Mesenchymal stem cell (in vitro differentiated cells and primary cell): ENCODE measurements around the gene SNPH.
"Not testable (repeated sequence)": the region's sequence is repeated elsewhere in the genome, so short reads cannot be mapped to it uniquely, and the experiment has no call there.

Experiments
- DNase-seq: peaks from one replicate; pipeline ENCODE4 v3.0.0-alpha.2; 2013
- H2AFZ ChIP-seq: one replicate; pipeline ENCODE4 v1.6.1; 2013; ENCODE audit warnings: low read depth, mild to moderate bottlenecking, control low read depth, inconsistent platforms, low read length, moderate library complexity
- H2AK5ac ChIP-seq: 2 replicates; pipeline ENCODE4 v1.6.1; 2013; ENCODE audit warnings: low read length, moderate library complexity, mild to moderate bottlenecking, inconsistent platforms; ENCODE audit not compliant: severe bottlenecking
- H2BK120ac ChIP-seq: one replicate; pipeline ENCODE4 v1.6.1; 2013; ENCODE audit warnings: low read depth, mild to moderate bottlenecking, inconsistent platforms, low read length, moderate library complexity
- H2BK12ac ChIP-seq, 2 experiments: one replicate each; pipeline ENCODE4 v1.6.1; 2013; ENCODE audit warnings: inconsistent platforms in 2 of 2, low read length in 2 of 2, mild to moderate bottlenecking in 2 of 2, moderate library complexity in 2 of 2, control low read depth in 1 of 2
- H2BK15ac ChIP-seq: one replicate; pipeline ENCODE4 v1.6.1; 2013; ENCODE audit warnings: mild to moderate bottlenecking, low read depth, inconsistent platforms; ENCODE audit not compliant: poor library complexity, severe bottlenecking
- H2BK5ac ChIP-seq: 2 replicates; pipeline ENCODE4 v1.6.1; 2013; ENCODE audit warnings: low read depth, mild to moderate bottlenecking, low read length, control low read depth, inconsistent platforms; ENCODE audit not compliant: poor library complexity, severe bottlenecking
- H3K14ac ChIP-seq, 2 experiments: one replicate each; pipeline ENCODE4 v1.6.1; 2013; ENCODE audit warnings: inconsistent platforms in 2 of 2, low read length in 2 of 2, control low read depth in 1 of 2, mild to moderate bottlenecking in 1 of 2, moderate library complexity in 1 of 2
- H3K18ac ChIP-seq, 2 experiments: one replicate each; pipeline ENCODE4 v1.6.1; 2013; ENCODE audit warnings: inconsistent platforms in 2 of 2, low read length in 2 of 2, control low read depth in 1 of 2, low read depth in 1 of 2, mild to moderate bottlenecking in 1 of 2
- H3K23ac ChIP-seq, 2 experiments: one replicate each; pipeline ENCODE4 v1.6.1; 2013; ENCODE audit warnings: inconsistent platforms in 2 of 2, low read length in 2 of 2, mild to moderate bottlenecking in 2 of 2, moderate library complexity in 2 of 2, control low read depth in 1 of 2
- H3K27ac ChIP-seq: 2 replicates; pipeline ENCODE4 v1.5.1; 2013; ENCODE audit warnings: mild to moderate bottlenecking, moderate library complexity, low read length, control low read depth, inconsistent platforms; ENCODE audit not compliant: poor library complexity, severe bottlenecking
- H3K27me3 ChIP-seq, 2 experiments: 2 replicates each; pipeline versions ENCODE4 v1.6.1 to v1.7.0; 2013; ENCODE audit warnings: low read length in 2 of 2, mild to moderate bottlenecking in 2 of 2, moderate library complexity in 2 of 2, control low read depth in 1 of 2, inconsistent platforms in 1 of 2; ENCODE audit not compliant: control insufficient read depth in 1 of 2, insufficient read depth in 1 of 2
- H3K36me3 ChIP-seq, 2 experiments: 2 replicates each; pipeline versions ENCODE4 v1.6.1 to v1.7.0; 2013; ENCODE audit warnings: low read length in 2 of 2, control low read depth in 1 of 2, inconsistent platforms in 1 of 2, low read depth in 1 of 2, mild to moderate bottlenecking in 1 of 2; ENCODE audit not compliant: insufficient read depth in 2 of 2, control insufficient read depth in 1 of 2
- H3K4ac ChIP-seq, 2 experiments: one replicate each; pipeline ENCODE4 v1.6.1; 2013; ENCODE audit warnings: inconsistent platforms in 2 of 2, low read length in 2 of 2, mild to moderate bottlenecking in 2 of 2, moderate library complexity in 2 of 2, control low read depth in 1 of 2, low read depth in 1 of 2
- H3K4me1 ChIP-seq: 2 replicates; pipeline ENCODE4 v1.6.1; 2013; ENCODE audit warnings: low read depth, low read length, control low read depth; ENCODE audit not compliant: control insufficient read depth, insufficient read depth
- H3K4me2 ChIP-seq: 2 replicates; pipeline ENCODE4 v1.6.1; 2013; ENCODE audit warnings: low read length, mild to moderate bottlenecking, inconsistent platforms; ENCODE audit not compliant: poor library complexity, severe bottlenecking
- H3K4me3 ChIP-seq, 2 experiments: 2 replicates each; pipeline versions ENCODE4 v1.5.1 to v1.7.0; 2013; ENCODE audit warnings: low read length in 2 of 2, mild to moderate bottlenecking in 2 of 2, control low read depth in 1 of 2, low read depth in 1 of 2; ENCODE audit not compliant: insufficient read depth in 1 of 2
- H3K79me1 ChIP-seq: replicated peaks from 2 replicates; pipeline ENCODE4 v1.6.1; 2013; ENCODE audit warnings: mild to moderate bottlenecking, control low read depth, low read length, inconsistent platforms; ENCODE audit not compliant: poor library complexity, severe bottlenecking
- H3K9ac ChIP-seq: 2 replicates; pipeline ENCODE4 v1.7.0; 2013; ENCODE audit warnings: mild to moderate bottlenecking, low read length, moderate library complexity
- H3K9me3 ChIP-seq: 2 replicates; pipeline ENCODE4 v1.7.0; 2013; ENCODE audit warnings: mild to moderate bottlenecking, low read length; ENCODE audit not compliant: control insufficient read depth
- H4K8ac ChIP-seq: one replicate; pipeline ENCODE4 v1.6.1; 2013; ENCODE audit warnings: inconsistent platforms, mild to moderate bottlenecking, low read length, moderate library complexity
- H4K91ac ChIP-seq: one replicate; pipeline ENCODE4 v1.6.1; 2013; ENCODE audit warnings: mild to moderate bottlenecking, low read length, inconsistent platforms
- WGBS: methylation state at CpG from one replicate; pipeline ENCODE4 v1.1.7; 2013; ENCODE audit warnings: mixed read lengths; 5-methylcytosine and 5-hydroxymethylcytosine counted together

Gene SNPH

GRCh38 chr20:1343446-1344124, 77.5 kb downstream of the SNPH start:
- not testable (repeated sequence) for H3K4ac ChIP-seq, H3K27me3 ChIP-seq, DNase-seq, H3K4me1 ChIP-seq, H2BK120ac ChIP-seq, H3K27ac ChIP-seq, H2BK5ac ChIP-seq, H3K4me3 ChIP-seq, H3K9ac ChIP-seq, H2BK15ac ChIP-seq, H3K23ac ChIP-seq, H2BK12ac ChIP-seq, H3K9me3 ChIP-seq, H3K79me1 ChIP-seq, H2AFZ ChIP-seq, H4K8ac ChIP-seq, H3K4me2 ChIP-seq, H4K91ac ChIP-seq, H2AK5ac ChIP-seq, H3K36me3 ChIP-seq, H3K14ac ChIP-seq, H3K18ac ChIP-seq
- 90% methylated on average over 7 of the region's 8 CpGs for WGBS

GRCh38 chr20:1345030-1345755, 79.1 kb downstream of the SNPH start:
- no peak overlapping the region for H2AK5ac ChIP-seq
- H3K27me3 ChIP-seq, result no peaks in the 10 kb centered on the region
- H4K8ac ChIP-seq, result no peak overlapping the region
- no peak overlapping the region for H4K91ac ChIP-seq
- no peak overlapping the region for H2BK15ac ChIP-seq
- H3K18ac ChIP-seq, result no peak overlapping the region
- H3K4me1 ChIP-seq, result no peaks in the 10 kb centered on the region
- no peak overlapping the region for H3K14ac ChIP-seq
- H3K4me3 ChIP-seq, result no peak overlapping the region
- H2BK120ac ChIP-seq, result no peak overlapping the region
- WGBS, result 89% methylated on average over 4 of the region's 4 CpGs
- no peak overlapping the region for H2AFZ ChIP-seq
- H3K27ac ChIP-seq, result no peak overlapping the region
- H3K4me2 ChIP-seq, result no peak overlapping the region
- H3K79me1 ChIP-seq, result peaks cover 5% of the 10 kb centered on the region
- H3K4ac ChIP-seq, result no peak overlapping the region
- H3K9me3 ChIP-seq, result peaks cover 20% of the 10 kb centered on the region
- DNase-seq, result no peak
- no peak overlapping the region for H2BK12ac ChIP-seq
- H3K9ac ChIP-seq, result no peak overlapping the region
- H2BK5ac ChIP-seq, result no peak overlapping the region
- peaks cover 3 to 5% of the 10 kb centered on the region in 2 experiments for H3K36me3 ChIP-seq
- H3K23ac ChIP-seq, result no peak overlapping the region

- Histone ChIP-seq H2BK5ac (no peak overlapping the region), H3K9me3 (peaks cover 20% of the 10 kb centered on the region), H3K79me1 (peaks cover 5% of the 10 kb centered on the region), H3K4me1 (no peaks in the 10 kb centered on the region), H2BK15ac (no peak overlapping the region), H3K14ac (no peak overlapping the region), H4K8ac (no peak overlapping the region), H3K27ac (no peak overlapping the region), H3K36me3 (peaks cover 5 to 8% of the 10 kb centered on the region in 2 experiments), H3K4me2 (no peak overlapping the region), H2AFZ (no peak overlapping the region), H3K23ac (no peak overlapping the region), H3K4me3 (no peak overlapping the region), H2AK5ac (no peak overlapping the region), H3K18ac (no peak overlapping the region), H3K9ac (no peak overlapping the region), H4K91ac (no peak overlapping the region), H2BK12ac (no peak overlapping the region), H3K27me3 (no peaks in the 10 kb centered on the region), H2BK120ac (no peak overlapping the region), H3K4ac (no peak overlapping the region)
- 100% methylated on average over 1 of the region's 1 CpG for WGBS
- no peak for DNase-seq
Measured at GRCh38 chr20:1345756-1346093, 79.6 kb downstream of the SNPH start.

- Histone ChIP-seq H4K91ac (no peak overlapping the region), H3K18ac (no peak overlapping the region), H3K79me1 (peaks cover 5% of the 10 kb centered on the region), H2AFZ (no peak overlapping the region), H3K23ac (no peak overlapping the region), H3K36me3 (peaks cover 5 to 10% of the 10 kb centered on the region in 2 experiments), H2AK5ac (no peak overlapping the region), H3K27ac (no peak overlapping the region), H2BK120ac (no peak overlapping the region), H3K9me3 (peaks cover 20% of the 10 kb centered on the region), H4K8ac (no peak overlapping the region), H3K4ac (no peak overlapping the region), H2BK12ac (no peak overlapping the region), H3K14ac (no peak overlapping the region), H3K9ac (no peak overlapping the region), H3K4me3 (no peak overlapping the region), H3K4me2 (no peak overlapping the region), H3K4me1 (no peaks in the 10 kb centered on the region), H3K27me3 (no peaks in the 10 kb centered on the region), H2BK5ac (no peak overlapping the region), H2BK15ac (no peak overlapping the region)
- no peak for DNase-seq
- WGBS, result no CpG with 5 or more reads among the region's 2 CpGs
Measured at GRCh38 chr20:1346315-1346969, 80.3 kb downstream of the SNPH start.
